Activated CD4-positive, alpha-beta T cell treated with anti-CD3 and anti-CD28 coated beads, Interleukin-2, amount 10 ng/mL, durations not matched to agents 7 days and 5 days (primary cell): ENCODE results near the gene TMEM201. TPM values are rescaled to one million over a fixed set of nuclear protein-coding genes. Genes with fewer than 3 reads are reported as not detected.

ENCODE experiments used
- CTCF ChIA-PET: fragments of 350-600 bp; sonication (Branson Sonifier 250); formaldehyde crosslinking; loops from one replicate; lab custom pipeline; 2021; ENCODE audit warnings: antibody characterized with exemption; lab: Charles Lee
- POLR2A ChIA-PET: fragments of 350-600 bp; sonication (Branson Sonifier 250); formaldehyde crosslinking; loops from one replicate; lab custom pipeline; 2021; ENCODE audit warnings: antibody characterized with exemption; lab: Charles Lee
- DNase-seq: peaks from one replicate; pipeline ENCODE4 v3.0.0-alpha.2; 2020
- H3K27ac Mint-ChIP-seq: one replicate; pipeline ENCODE4 v1.8.0; 2021; ENCODE audit warnings: mild to moderate bottlenecking, moderate library complexity, mixed read lengths
- H3K27me3 Mint-ChIP-seq: one replicate; pipeline ENCODE4 v1.8.0; 2021; ENCODE audit warnings: mixed read lengths
- H3K36me3 Mint-ChIP-seq: one replicate; pipeline ENCODE4 v1.8.0; 2021; ENCODE audit warnings: low read depth, mixed read lengths
- H3K4me1 Mint-ChIP-seq: one replicate; pipeline ENCODE4 v1.8.0; 2021; ENCODE audit warnings: mixed read lengths
- H3K4me3 Mint-ChIP-seq: one replicate; pipeline ENCODE4 v1.8.0; 2021; ENCODE audit warnings: mild to moderate bottlenecking, moderate library complexity, mixed read lengths
- H3K9me3 Mint-ChIP-seq: one replicate; pipeline ENCODE4 v1.8.0; 2021; ENCODE audit warnings: mixed read lengths
- total RNA-seq, 2 experiments: library from RNA; stranded (reverse); gene quantifications; one replicate each; pipeline ENCODE4 v1.2.3, GENCODE V29; 2021

The TMEM201 gene
- total RNA-seq, 2 experiments from 2014 or later: 17.1 to 17.9 TPM

DNA sequence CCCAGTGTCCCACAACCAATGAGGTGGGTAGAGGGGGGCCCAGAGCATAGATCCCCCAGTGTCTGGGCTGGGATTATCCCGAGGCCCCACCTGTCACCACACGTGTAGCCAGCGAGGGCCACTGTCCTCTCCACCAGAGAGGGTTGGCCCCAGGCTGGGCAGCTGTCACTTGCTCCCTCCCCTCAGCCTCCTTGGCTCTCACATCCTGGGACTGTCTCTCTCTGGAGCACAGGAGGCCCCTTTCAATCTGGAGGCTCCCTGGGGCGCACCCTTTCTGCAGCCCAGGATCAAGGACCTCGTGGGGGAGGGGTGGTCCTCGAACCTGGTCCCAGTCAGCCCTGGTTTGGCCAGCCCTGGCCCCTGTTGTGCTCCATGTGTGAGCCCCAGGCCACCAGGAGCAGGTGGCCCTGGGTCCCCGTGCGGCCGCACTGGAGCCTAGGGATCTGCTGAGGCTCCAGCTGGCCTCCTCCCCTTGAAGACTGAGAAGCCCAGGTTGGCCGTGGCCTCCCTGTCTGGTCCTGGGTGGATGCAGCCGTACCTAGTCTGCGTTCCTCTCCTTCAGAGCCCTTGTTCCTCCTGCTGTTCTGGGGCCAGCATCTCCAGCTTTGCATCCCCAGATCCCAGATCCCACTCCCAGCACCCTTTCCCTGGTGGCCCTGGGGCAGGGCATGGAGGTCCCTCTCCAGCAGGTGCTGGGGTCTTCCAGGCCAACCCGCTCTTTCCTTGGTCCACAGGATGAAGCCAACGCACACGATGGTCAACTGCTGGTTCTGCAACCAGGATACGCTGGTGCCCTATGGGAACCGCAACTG, 6.7 kb downstream of the TMEM201 start:
- POLR2A ChIA-PET: no interaction called here
- H3K4me1 Mint-ChIP-seq: peaks cover 24% of the 10 kb centered on the region
- H3K27ac Mint-ChIP-seq: no peak overlapping the region
- no peak overlapping the region for H3K4me3 Mint-ChIP-seq
- no peaks in the 10 kb centered on the region for H3K27me3 Mint-ChIP-seq
- H3K9me3 Mint-ChIP-seq: no peaks in the 10 kb centered on the region
- peaks cover 5% of the 10 kb centered on the region for H3K36me3 Mint-ChIP-seq
- DNase-seq: no peak
- CTCF ChIA-PET: no interaction called here

- Mint-ChIP-seq H3K4me1 (peaks cover 18% of the 10 kb centered on the region), H3K36me3 (peaks cover 4% of the 10 kb centered on the region), H3K27ac (no peak overlapping the region), H3K27me3 (no peaks in the 10 kb centered on the region), H3K4me3 (no peak overlapping the region), H3K9me3 (no peaks in the 10 kb centered on the region)
- no peak for DNase-seq
- ChIA-PET CTCF (interaction anchor here (0.6 kb wide), 1 partner anchor 77 kb away, joined by 4 read pairs; no protein-coding TSS in a partner anchor), POLR2A (no interaction called here)
Measured at GRCh38 chr1:9595968-9596340, 7.2 kb downstream of the TMEM201 start.

- H3K9me3 Mint-ChIP-seq: no peaks in the 10 kb centered on the region
- DNase-seq: no peak
- H3K4me1 Mint-ChIP-seq: peaks cover 17% of the 10 kb centered on the region
- peaks cover 4% of the 10 kb centered on the region for H3K36me3 Mint-ChIP-seq
- CTCF ChIA-PET: interaction anchor here (0.6 to 1.2 kb wide), 3 partner anchors 30 to 237 kb away, joined by 3 to 4 read pairs (median 3); no protein-coding TSS in a partner anchor
- H3K4me3 Mint-ChIP-seq: no peak overlapping the region
- no peak overlapping the region for H3K27ac Mint-ChIP-seq
- POLR2A ChIA-PET: no interaction called here
- no peaks in the 10 kb centered on the region for H3K27me3 Mint-ChIP-seq
Measured at GRCh38 chr1:9596415-9597123, 7.9 kb downstream of the TMEM201 start.

- ChIA-PET CTCF (interaction anchor here (0.5 to 1.5 kb wide), 5 partner anchors 9 to 238 kb away, joined by 3 to 4 read pairs (median 3); partner anchors contain the start of gene TMEM201), POLR2A (no interaction called here)
- Mint-ChIP-seq H3K36me3 (peaks cover 4% of the 10 kb centered on the region), H3K4me3 (no peak overlapping the region), H3K4me1 (peaks cover 12% of the 10 kb centered on the region), H3K27me3 (no peaks in the 10 kb centered on the region), H3K27ac (no peak overlapping the region), H3K9me3 (no peaks in the 10 kb centered on the region)
- no peak for DNase-seq
Measured at GRCh38 chr1:9597361-9598315, 8.9 kb downstream of the TMEM201 start.

GRCh38 chr1:9598316-9598700, 9.6 kb downstream of the TMEM201 start:
- H3K4me1 Mint-ChIP-seq: peaks cover 5% of the 10 kb centered on the region
- CTCF ChIA-PET: interaction anchor here (0.9 to 1.5 kb wide), 3 partner anchors 10 to 294 kb away, joined by 3 to 4 read pairs (median 3); partner anchors contain the start of gene TMEM201
- H3K4me3 Mint-ChIP-seq: no peak overlapping the region
- DNase-seq: no peak
- peaks cover 4% of the 10 kb centered on the region for H3K36me3 Mint-ChIP-seq
- no peak overlapping the region for H3K27ac Mint-ChIP-seq
- H3K9me3 Mint-ChIP-seq: no peaks in the 10 kb centered on the region
- H3K27me3 Mint-ChIP-seq: no peaks in the 10 kb centered on the region
- POLR2A ChIA-PET: no interaction called here

GRCh38 chr1:9599741-9600140, 11.0 kb downstream of the TMEM201 start:
- Mint-ChIP-seq H3K4me1 (no peaks in the 10 kb centered on the region), H3K4me3 (no peak overlapping the region), H3K27me3 (no peaks in the 10 kb centered on the region), H3K27ac (no peak overlapping the region), H3K9me3 (no peaks in the 10 kb centered on the region), H3K36me3 (peaks cover 4% of the 10 kb centered on the region)
- POLR2A ChIA-PET: no interaction called here
- DNase-seq: no peak
- CTCF ChIA-PET: interaction anchor here (0.6 to 1.6 kb wide), 3 partner anchors 12 to 846 kb away, joined by 3 to 5 read pairs (median 4); no protein-coding TSS in a partner anchor

DNA sequence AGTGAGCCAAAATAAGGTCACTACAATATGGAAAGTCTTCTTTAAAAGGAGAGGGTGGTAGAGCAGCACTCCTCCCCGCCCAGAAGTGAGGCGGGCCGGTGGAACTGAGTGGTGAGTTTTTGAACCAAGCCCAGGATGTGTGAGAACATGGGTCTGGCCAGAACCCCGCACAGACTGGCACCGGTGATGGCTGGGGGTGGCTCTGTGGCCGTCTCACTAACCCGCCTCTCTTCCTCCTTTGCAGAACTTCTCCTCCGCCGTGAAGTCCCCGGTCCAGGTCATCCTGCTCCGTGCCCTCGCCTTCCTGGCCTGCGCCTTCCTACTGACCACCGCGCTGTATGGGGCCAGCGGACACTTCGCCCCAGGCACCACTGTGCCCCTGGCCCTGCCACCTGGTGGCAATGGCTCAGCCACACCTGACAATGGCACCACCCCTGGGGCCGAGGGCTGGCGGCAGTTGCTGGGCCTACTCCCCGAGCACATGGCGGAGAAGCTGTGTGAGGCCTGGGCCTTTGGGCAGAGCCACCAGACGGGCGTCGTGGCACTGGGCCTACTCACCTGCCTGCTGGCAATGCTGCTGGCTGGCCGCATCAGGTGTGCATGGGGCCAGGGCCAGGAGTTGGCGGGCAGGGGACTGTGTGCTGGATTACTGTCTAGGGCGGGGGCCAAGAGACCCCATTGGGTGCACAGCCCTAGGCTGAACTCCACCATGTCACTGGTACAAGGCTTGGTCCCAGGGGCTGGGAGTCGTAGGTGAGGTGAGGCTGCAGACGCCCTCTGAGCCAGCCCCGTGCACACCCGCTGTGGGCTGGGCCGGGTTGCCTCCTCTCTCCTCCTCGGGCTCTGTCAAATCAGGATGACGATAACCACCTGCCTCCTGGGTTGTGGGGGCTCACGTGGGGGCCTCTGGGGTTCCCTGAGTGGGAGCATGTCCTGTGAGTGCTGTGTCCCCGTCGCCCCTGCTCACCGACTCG, 12.4 kb downstream of the TMEM201 start:
- peaks cover 4% of the 10 kb centered on the region for H3K36me3 Mint-ChIP-seq
- H3K4me3 Mint-ChIP-seq: no peak overlapping the region
- no peaks in the 10 kb centered on the region for H3K27me3 Mint-ChIP-seq
- CTCF ChIA-PET: no interaction called here
- no peak overlapping the region for H3K27ac Mint-ChIP-seq
- no peaks in the 10 kb centered on the region for H3K9me3 Mint-ChIP-seq
- POLR2A ChIA-PET: no interaction called here
- no peak for DNase-seq
- H3K4me1 Mint-ChIP-seq: no peaks in the 10 kb centered on the region

DNA sequence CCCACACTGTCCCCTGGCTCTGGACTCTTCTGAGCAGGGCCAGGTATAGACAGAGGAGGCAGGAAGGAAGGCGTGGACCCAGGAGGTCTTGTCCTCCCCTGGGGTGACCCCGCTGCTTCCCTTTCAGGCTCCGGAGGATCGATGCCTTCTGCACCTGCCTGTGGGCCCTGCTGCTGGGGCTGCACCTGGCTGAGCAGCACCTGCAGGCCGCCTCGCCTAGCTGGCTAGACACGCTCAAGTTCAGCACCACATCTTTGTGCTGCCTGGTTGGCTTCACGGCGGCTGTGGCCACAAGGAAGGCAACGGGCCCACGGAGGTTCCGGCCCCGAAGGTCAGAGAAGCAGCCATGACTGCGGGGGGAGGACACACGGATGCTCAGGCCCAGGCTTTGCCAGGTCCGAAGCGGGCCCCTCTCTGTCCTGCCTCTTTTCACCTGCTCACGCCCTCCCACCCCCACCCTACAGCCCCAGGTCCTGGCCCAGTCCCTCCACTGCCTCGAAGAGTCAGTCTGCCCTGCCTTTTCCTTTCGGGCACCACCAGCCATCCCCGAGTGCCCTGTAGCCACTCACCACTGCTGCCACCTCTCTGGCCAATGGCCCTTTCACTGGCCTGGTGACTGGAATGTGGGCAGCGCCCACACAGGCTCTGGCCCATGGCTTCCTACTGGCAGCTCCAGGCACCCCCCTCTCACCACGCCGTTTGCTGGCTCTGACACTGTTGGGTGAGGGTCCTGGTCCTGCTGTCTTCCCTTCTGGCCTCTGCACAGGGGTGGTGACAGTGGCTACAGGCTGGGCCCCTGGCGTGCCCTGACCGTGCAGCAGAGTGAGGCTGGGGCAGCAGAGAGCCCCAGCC, 13.5 kb downstream of the TMEM201 start:
- POLR2A ChIA-PET: no interaction called here
- Mint-ChIP-seq H3K27me3 (no peaks in the 10 kb centered on the region), H3K36me3 (peaks cover 4% of the 10 kb centered on the region), H3K4me1 (no peaks in the 10 kb centered on the region), H3K4me3 (no peak overlapping the region), H3K27ac (no peak overlapping the region), H3K9me3 (no peaks in the 10 kb centered on the region)
- CTCF ChIA-PET: no interaction called here
- no peak for DNase-seq

GRCh38 chr1:9602794-9603167, 14.1 kb downstream of the TMEM201 start:
- Mint-ChIP-seq H3K36me3 (peaks cover 2% of the 10 kb centered on the region), H3K4me3 (no peak overlapping the region), H3K4me1 (no peaks in the 10 kb centered on the region), H3K27me3 (no peaks in the 10 kb centered on the region), H3K27ac (no peak overlapping the region), H3K9me3 (no peaks in the 10 kb centered on the region)
- no peak for DNase-seq
- ChIA-PET POLR2A (no interaction called here), CTCF (interaction anchor here (1.0 kb wide), 1 partner anchor 231 kb away, joined by 4 read pairs; no protein-coding TSS in a partner anchor)

DNA sequence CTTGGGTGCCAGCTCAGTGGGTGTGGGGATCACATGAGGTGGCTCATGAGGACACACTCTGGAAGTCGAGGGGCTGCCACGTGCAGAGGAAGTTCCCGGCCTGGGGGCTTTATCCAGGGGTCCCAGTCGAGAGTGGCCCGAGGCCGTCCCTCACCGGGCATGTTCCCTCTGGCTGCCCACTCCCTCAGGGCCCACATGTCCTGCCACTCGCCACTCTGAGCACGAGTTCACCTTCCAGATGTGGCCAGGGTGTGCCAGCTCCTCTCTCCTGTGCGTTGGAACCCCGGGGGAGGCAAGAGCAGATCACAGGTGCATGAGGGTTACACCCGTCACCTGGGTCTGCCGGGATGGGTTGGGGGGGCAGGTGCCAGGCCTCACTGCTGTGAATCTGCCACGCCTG, 14.6 kb downstream of the TMEM201 start:
- POLR2A ChIA-PET: no interaction called here
- Mint-ChIP-seq H3K27me3 (no peaks in the 10 kb centered on the region), H3K36me3 (peaks cover 2% of the 10 kb centered on the region), H3K9me3 (no peaks in the 10 kb centered on the region), H3K27ac (peak overlapping the region; percentile 25), H3K4me1 (no peaks in the 10 kb centered on the region), H3K4me3 (no peak overlapping the region)
- no peak for DNase-seq
- CTCF ChIA-PET: interaction anchor here (1.0 to 2.0 kb wide), 2 partner anchors 12 to 230 kb away, joined by 4 to 6 read pairs; no protein-coding TSS in a partner anchor
